ENCODE results near the gene SAMD1. TPM values are rescaled to one million over a fixed set of nuclear protein-coding genes. Genes with fewer than 3 reads are reported as not detected.

The SAMD1 gene
- total RNA-seq, result 10 to 100 TPM; 45.5 to 54.6 TPM

- Mint-ChIP-seq H3K36me3 (peaks cover 12% of the 10 kb centered on the region), H3K27me3 (no peaks in the 10 kb centered on the region), H3K9me3 (no peaks in the 10 kb centered on the region), H3K27ac (peak within 1 kb of the TSS; percentile 91 to 95), H3K4me3 (peak within 1 kb of the TSS; percentile 94), H3K4me1 (ENCODE audit: low read depth in 2 of 2) (peaks cover 13 to 19% of the 10 kb centered on the region in 2 donors)
- DNase-seq (ENCODE audit: low spot score) (peak; percentile 80), ATAC-seq (peak; percentile 73 to 81)
Observed at GRCh38 chr19:14090509-14091080, at the start of gene SAMD1. Gene SAMD1, minus strand, starts transcription at chr19:14090751.

GRCh38 chr19:14139944-14140343 lies 49.4 kb upstream of the SAMD1 start:
- Mint-ChIP-seq H3K9me3 (no peaks in the 10 kb centered on the region), H3K4me1 (ENCODE audit: low read depth in 2 of 2) (peaks cover 23 to 27% of the 10 kb centered on the region in 2 donors), H3K27me3 (no peaks in the 10 kb centered on the region), H3K36me3 (no peaks in the 10 kb centered on the region), H3K27ac (peak overlapping the region in 1 of 2 donors; percentile 1), H3K4me3 (peak overlapping the region; percentile 45)
- no peak for ATAC-seq
- DNase-seq (ENCODE audit: low spot score), result no peak

- H3K4me3 Mint-ChIP-seq, result peak overlapping the region; percentile 52
- ATAC-seq, result no peak
- peaks cover 27 to 33% of the 10 kb centered on the region in 2 donors for H3K4me1 Mint-ChIP-seq (ENCODE audit: low read depth in 2 of 2)
- no peaks in the 10 kb centered on the region for H3K36me3 Mint-ChIP-seq
- no peaks in the 10 kb centered on the region for H3K27me3 Mint-ChIP-seq
- H3K9me3 Mint-ChIP-seq, result no peaks in the 10 kb centered on the region
- H3K27ac Mint-ChIP-seq, result peak overlapping the region; percentile 47
- DNase-seq (ENCODE audit: low spot score), result no peak
Observed at GRCh38 chr19:14138576-14139265, 48.2 kb upstream of the SAMD1 start.

- Mint-ChIP-seq H3K27ac (peak within 1 kb of the TSS; percentile 74 to 78), H3K27me3 (no peaks in the 10 kb centered on the region), H3K4me1 (ENCODE audit: low read depth in 2 of 2) (peaks cover 20 to 25% of the 10 kb centered on the region in 2 donors), H3K36me3 (no peaks in the 10 kb centered on the region), H3K9me3 (no peaks in the 10 kb centered on the region), H3K4me3 (peak within 1 kb of the TSS; percentile 82)
- DNase-seq (ENCODE audit: low spot score) (peak; percentile 100), ATAC-seq (peak; percentile 90 to 91)
Observed at GRCh38 chr19:14136509-14137281, 46.1 kb upstream of the SAMD1 start, which contains the start of gene ASF1B. Gene ASF1B, minus strand, starts transcription at chr19:14136589. Its CDS starts 133 bp downstream, at chr19:14136456.

GRCh38 chr19:14135985-14136508 lies 45.5 kb upstream of the SAMD1 start:
- H3K9me3 Mint-ChIP-seq, result no peaks in the 10 kb centered on the region
- ATAC-seq, result no peak
- H3K4me3 Mint-ChIP-seq, result peak overlapping the region; percentile 82

GRCh38 chr19:14135355-14135754 lies 44.8 kb upstream of the SAMD1 start:
- Mint-ChIP-seq H3K27ac (peak overlapping the region; percentile 73 to 74), H3K4me1 (ENCODE audit: low read depth in 2 of 2) (peaks cover 20 to 25% of the 10 kb centered on the region in 2 donors), H3K27me3 (no peaks in the 10 kb centered on the region), H3K36me3 (no peaks in the 10 kb centered on the region), H3K4me3 (peak overlapping the region; percentile 82), H3K9me3 (no peaks in the 10 kb centered on the region)
- DNase-seq (ENCODE audit: low spot score), result no peak
- ATAC-seq, result no peak

More at GRCh38 chr19:14135985-14136508, 45.5 kb upstream of the SAMD1 start:
- no peak for DNase-seq (ENCODE audit: low spot score)
- peak overlapping the region; percentile 74 to 78 for H3K27ac Mint-ChIP-seq
- H3K4me1 Mint-ChIP-seq (ENCODE audit: low read depth in 2 of 2), result peaks cover 20 to 25% of the 10 kb centered on the region in 2 donors
- no peaks in the 10 kb centered on the region for H3K27me3 Mint-ChIP-seq
- no peaks in the 10 kb centered on the region for H3K36me3 Mint-ChIP-seq

GRCh38 chr19:14127929-14128509 lies 37.5 kb upstream of the SAMD1 start:
- Mint-ChIP-seq H3K4me3 (no peak overlapping the region), H3K9me3 (no peaks in the 10 kb centered on the region), H3K27me3 (no peaks in the 10 kb centered on the region), H3K36me3 (peaks cover 4% of the 10 kb centered on the region), H3K27ac (no peak overlapping the region), H3K4me1 (ENCODE audit: low read depth in 2 of 2) (peaks cover 6 to 8% of the 10 kb centered on the region in 2 donors)
- no peak for DNase-seq (ENCODE audit: low spot score)
- peak; percentile 49 to 71 for ATAC-seq

GRCh38 chr19:14127176-14127575 lies 36.6 kb upstream of the SAMD1 start:
- Mint-ChIP-seq H3K4me1 (ENCODE audit: low read depth in 2 of 2) (peaks cover 6 to 8% of the 10 kb centered on the region in 2 donors), H3K27me3 (no peaks in the 10 kb centered on the region), H3K4me3 (no peak overlapping the region), H3K27ac (no peak overlapping the region), H3K36me3 (peaks cover 4% of the 10 kb centered on the region), H3K9me3 (no peaks in the 10 kb centered on the region)
- peak in 1 of 2 donors; percentile 32 for ATAC-seq
- no peak for DNase-seq (ENCODE audit: low spot score)

- no peak for ATAC-seq
- DNase-seq (ENCODE audit: low spot score), result no peak
- H3K27ac Mint-ChIP-seq, result no peak overlapping the region
- H3K36me3 Mint-ChIP-seq, result no peaks in the 10 kb centered on the region
- H3K27me3 Mint-ChIP-seq, result no peaks in the 10 kb centered on the region
- H3K4me1 Mint-ChIP-seq (ENCODE audit: low read depth in 2 of 2), result peaks cover 11 to 12% of the 10 kb centered on the region in 2 donors
- H3K9me3 Mint-ChIP-seq, result no peaks in the 10 kb centered on the region
- H3K4me3 Mint-ChIP-seq, result no peak overlapping the region
Observed at GRCh38 chr19:14122924-14123323, 32.4 kb upstream of the SAMD1 start.

GRCh38 chr19:14120497-14120780 lies 29.9 kb upstream of the SAMD1 start:
- no peak for ATAC-seq
- Mint-ChIP-seq H3K27me3 (no peaks in the 10 kb centered on the region), H3K9me3 (no peaks in the 10 kb centered on the region), H3K4me1 (ENCODE audit: low read depth in 2 of 2) (peaks cover 25 to 26% of the 10 kb centered on the region in 2 donors), H3K4me3 (no peak overlapping the region), H3K27ac (peak overlapping the region in 1 of 2 donors; percentile 97), H3K36me3 (no peaks in the 10 kb centered on the region)
- DNase-seq (ENCODE audit: low spot score), result no peak

GRCh38 chr19:14119644-14120496 lies 29.3 kb upstream of the SAMD1 start:
- no peak for DNase-seq (ENCODE audit: low spot score)
- H3K27me3 Mint-ChIP-seq, result no peaks in the 10 kb centered on the region
- H3K36me3 Mint-ChIP-seq, result no peaks in the 10 kb centered on the region
- peaks cover 27 to 31% of the 10 kb centered on the region in 2 donors for H3K4me1 Mint-ChIP-seq (ENCODE audit: low read depth in 2 of 2)
- no peak for ATAC-seq
- no peak overlapping the region for H3K4me3 Mint-ChIP-seq
- H3K27ac Mint-ChIP-seq, result peak overlapping the region in 1 of 2 donors; percentile 97
- H3K9me3 Mint-ChIP-seq, result no peaks in the 10 kb centered on the region

- peaks cover 27 to 34% of the 10 kb centered on the region in 2 donors for H3K4me1 Mint-ChIP-seq (ENCODE audit: low read depth in 2 of 2)
- H3K27ac Mint-ChIP-seq, result peak overlapping the region; percentile 93 to 97
- no peaks in the 10 kb centered on the region for H3K27me3 Mint-ChIP-seq
- no peaks in the 10 kb centered on the region for H3K9me3 Mint-ChIP-seq
- peak overlapping the region; percentile 98 for H3K4me3 Mint-ChIP-seq
- H3K36me3 Mint-ChIP-seq, result no peaks in the 10 kb centered on the region
- ATAC-seq, result no peak
- no peak for DNase-seq (ENCODE audit: low spot score)
Observed at GRCh38 chr19:14119146-14119545, 28.6 kb upstream of the SAMD1 start.

All from natural killer cell treated with Interleukin-12 subunit alpha and Interleukin-12 subunit beta and Interleukin-15 and Interleukin-18, amount 100 ng/mL, for 72 hours (primary cell).